Stimulated activated CD4-positive, alpha-beta T cell treated with anti-CD3 and anti-CD28 coated beads, Interleukin-4, amount 100 ng/mL, for 48 hours (primary cell): ENCODE data around the gene PSMG2.
"Not testable (repeated sequence)": the region's sequence is repeated elsewhere in the genome, so short reads cannot be mapped to it uniquely, and the experiment has no call there.

Experiments
- DNase-seq, 2 donors: peaks; one replicate each; pipeline ENCODE4 v3.0.0-alpha.2; 2020; ENCODE audit warnings: low read depth in 2 of 2

PSMG2 gene

DNA sequence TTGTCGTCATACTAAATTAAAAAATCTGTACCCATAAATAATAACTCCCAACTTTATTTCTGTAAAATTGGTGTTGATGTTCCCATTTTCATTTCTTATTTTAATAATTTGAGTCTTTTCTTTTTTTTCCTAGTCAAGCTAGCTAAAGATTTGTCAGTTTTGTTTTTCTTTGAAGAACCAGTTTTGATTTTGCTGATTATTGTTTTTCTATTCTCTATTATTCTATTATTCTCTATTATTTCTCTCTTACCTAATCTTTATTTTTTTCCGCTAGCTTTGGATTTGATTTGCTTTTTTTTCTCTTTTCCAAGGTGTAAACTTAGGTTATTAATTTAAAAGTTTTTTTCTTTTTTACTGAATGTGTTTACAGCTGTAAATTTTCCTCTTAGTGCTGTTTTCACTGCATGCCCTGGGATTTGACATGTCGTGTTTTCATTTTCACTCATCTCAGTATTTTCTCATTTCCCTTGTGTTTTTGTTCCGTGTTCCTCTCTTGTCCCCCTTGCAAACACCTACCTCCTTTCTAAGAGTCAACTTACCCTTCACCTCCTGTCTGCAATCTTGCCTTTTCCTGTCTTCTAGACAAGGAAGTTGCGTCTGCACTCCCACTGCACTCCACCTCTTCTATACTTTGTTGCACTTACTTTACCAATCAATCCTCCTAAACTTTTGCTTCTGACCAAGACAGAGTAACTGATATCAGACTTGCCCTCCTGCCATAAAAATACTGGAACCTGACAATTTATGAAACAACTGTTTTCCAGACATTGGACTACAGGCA, 18.8 kb downstream of the PSMG2 start:
- DNase-seq, result no peak

DNA sequence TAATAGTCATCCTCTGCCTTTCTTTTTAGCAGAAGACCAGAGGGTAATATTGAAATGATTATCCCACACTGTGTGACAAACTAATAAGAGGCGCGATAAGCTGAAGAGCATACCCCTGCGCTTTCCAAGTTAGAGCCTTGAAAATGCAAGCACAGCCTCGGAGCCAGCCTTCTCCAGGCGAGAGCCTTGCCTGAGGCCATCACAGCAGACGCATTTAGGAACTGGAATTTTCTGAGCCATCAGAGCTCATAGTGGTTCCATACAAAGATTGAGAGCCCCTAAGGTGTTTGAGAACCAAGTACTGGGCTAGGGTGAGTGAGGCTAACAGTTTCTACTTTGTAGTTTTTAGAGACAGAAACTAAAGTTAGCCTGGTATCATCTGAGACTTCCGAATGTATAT, 19.9 kb downstream of the PSMG2 start:
- DNase-seq, result no peak

DNA sequence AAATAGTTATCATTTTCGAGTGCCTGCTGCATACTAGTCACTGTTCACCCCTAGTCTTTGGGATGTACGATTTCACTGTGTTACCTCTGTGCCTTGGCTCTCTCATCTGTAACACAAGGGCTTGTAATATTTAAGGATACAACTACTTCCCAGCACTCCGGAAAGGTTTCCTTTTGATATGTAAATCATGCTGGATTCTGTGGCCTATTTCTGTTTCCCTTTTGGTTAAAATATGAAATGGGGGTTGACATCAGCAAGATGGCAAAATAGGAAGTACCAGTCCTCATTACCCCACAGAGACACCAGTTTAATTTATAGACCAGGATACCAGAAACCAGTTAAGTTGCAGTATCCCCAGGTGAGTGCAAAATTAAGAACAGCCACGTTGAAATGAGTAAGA, 23.5 kb downstream of the PSMG2 start:
- DNase-seq, result no peak

DNA sequence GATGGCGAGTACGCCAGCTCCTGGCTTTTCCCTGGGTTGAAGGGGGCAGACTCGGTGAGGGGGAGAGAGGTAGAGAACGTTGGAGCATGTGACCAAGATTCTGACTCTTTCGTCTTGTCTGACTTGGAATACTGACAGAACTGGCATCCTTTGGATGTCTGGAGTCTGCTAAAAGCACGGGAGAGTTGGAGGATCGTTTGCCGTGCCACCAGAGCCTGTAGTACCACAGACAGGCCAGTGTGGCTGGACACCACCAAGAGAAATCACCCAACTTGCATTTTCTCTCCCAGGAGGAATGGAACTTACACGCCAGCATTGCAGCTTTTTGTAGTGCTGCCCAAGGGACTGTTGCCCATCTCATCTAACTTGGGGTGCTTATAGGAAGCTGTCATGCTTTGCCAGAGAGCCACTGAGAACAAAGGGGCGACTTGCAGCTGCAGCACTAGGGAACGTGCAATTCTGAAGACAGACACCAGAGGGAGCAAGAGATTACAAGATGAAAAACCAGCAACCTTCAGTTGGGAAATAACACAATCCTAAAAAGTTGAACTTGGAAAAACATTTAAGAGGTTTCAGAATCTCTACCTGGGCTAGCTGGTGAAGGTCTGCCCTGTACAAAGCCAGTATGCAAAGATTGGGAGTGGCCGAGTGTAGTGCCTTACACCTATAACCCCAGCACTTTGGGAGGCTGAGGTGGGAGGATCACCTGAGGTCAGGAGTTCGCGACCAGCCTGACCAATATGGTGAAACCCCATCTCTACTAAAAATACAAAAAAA, 24.1 kb downstream of the PSMG2 start:
- peak; percentile 44 to 49 for DNase-seq

DNA sequence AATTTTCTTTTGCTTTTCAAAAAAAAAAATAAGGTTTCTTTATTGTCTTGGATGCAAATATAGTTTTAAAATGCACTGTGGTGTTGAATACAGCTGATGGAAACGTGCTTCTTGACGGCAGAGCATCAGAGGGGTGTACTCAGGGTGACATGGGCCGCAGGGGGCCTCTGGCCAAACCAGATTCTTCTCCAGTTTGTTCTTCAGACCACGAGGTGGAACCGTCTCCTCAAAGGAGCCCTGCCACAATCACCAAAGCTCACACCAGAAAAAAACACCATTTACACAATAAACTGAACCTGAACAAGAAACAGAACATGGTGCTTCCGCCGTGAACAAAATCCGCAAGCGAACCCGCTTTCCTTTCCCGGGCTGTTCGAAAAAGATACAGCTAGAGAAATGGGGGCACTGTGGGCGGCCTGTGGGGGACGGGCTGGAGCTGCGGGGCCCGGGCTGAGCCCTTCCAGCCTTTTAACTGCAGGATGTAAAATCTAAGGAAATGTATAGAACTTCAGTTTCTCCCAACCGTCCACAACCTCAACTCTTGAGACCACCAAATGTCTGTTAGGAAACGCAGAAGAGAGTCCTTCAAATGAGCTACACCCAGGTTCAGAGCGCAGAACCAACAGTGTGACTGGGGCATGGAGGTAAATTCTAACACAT, 34.5 kb downstream of the PSMG2 start:
- DNase-seq, result no peak

DNA sequence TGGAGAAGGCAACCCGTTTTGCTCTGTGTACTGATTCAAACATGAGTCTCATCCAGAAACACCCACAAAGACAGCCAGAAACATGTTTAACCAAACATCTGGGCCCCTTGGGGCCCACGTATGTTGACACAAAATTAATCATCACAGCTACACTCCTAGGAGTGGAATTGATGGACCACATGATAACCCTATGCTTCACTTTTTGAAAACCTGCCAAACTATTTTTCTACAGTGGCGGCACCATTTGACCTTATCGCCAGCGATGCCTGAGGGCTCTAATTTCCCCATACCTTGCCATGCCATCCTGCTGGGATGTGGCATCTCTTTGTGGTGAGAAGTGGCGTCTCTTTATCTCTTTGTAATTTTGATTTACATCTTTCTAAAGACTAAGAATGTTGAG, 38.5 kb downstream of the PSMG2 start:
- no peak for DNase-seq

DNA sequence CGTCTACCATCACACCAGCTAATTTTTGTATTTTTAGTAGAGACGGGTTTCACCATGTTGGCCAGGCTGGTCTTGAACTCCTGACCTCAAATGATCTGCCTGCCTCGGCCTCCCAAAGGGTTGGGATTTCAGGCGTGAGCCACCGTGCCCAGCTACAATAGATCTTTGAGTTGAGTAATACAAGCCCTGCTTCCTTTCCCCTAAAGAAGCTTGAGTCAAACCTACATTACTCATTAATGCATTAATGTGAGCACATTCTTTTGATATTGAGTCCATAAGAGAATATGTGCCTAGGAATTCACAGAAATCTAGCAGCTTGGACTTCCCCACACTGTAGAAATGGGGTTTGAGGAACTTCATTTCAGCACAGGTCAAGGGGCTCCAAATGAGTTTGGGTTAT, 39.6 kb downstream of the PSMG2 start:
- DNase-seq, result no peak

DNA sequence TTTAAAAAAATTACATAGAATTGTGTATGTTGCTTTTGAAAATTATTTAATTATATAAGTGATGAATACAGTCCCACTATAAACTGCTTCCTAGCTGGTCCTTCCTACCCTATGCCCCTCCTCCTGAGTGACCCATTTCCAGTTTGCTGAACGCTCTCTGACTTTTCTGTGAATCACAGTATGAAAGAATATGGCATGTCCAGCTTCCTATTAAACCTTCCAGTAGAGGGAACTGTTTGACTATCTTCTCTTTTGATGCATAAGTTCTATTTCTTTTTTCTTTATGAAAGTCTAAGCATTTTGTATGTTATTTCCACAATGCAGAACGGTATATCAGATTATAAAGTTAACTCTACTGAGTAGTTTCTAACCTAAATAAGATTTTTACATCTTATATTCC, 41.3 kb downstream of the PSMG2 start:
- DNase-seq, result no peak

DNA sequence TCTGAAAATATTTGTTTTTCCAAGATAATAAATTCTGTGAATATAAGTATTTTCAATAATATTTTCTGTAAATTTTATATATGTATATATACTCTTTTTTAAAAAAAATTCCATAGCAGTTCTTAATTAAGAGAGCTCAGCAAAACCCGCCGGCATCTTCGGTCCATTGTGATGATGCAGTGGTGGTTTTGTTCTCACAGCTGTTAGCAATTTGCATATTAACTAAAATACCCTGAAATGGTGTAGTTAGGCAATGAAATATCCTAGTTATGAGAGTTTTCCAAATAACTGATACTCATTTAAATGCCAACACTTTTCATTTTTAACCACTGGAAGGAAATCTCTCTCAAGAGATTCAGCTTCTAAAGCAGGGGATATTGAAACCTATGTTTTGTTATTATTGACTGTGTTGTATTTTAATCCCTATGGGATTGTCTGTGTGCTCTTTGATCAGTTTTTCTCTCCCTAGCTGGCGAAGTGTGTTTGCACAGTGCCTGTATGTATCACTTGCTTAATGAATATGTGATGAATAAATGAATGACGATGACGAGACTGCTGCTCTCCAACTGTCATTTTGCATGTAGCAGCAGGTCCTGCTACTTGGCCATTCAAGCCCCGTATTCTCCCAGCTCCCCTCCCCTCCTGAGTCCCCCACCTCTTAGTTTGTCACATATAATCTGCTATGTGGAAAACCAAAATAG, 42.4 kb downstream of the PSMG2 start:
- DNase-seq, result no peak

DNA sequence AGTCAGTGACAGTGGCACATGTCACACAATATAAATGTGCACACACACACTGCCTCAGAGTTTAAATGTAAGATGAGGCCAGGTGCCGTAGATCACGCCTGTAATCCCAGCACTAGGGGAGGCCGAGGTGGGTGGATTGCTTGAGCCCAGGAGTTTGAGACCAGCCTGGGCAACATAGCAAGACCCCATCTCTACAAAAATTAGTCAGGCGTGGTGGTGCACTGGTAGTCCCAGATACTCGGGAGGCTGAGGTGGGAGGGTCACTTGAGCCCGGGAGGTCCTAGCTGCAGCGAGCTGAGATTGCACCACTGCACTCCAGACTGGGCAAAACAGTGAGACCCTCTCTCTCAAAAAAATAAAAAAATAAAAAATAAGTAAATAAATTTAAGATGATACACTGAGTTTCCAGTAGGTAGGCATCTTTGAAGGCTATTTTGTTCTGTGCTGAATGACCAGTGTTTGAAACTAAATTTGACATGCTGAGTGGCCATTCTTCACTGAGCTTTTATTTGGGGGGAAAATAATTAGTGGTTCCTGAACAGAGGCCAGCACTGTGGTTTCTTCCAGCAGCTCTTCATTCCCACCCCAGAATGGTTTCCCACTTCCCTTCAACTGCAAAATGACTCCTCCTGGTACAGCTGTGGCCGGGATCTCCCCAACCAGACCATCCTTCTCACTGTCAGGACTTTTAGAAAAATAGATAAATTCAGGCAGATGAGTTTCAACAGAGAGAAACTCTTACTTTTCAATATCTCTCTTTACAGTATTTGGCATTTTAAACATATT, 44.9 kb downstream of the PSMG2 start:
- DNase-seq, result no peak

DNA sequence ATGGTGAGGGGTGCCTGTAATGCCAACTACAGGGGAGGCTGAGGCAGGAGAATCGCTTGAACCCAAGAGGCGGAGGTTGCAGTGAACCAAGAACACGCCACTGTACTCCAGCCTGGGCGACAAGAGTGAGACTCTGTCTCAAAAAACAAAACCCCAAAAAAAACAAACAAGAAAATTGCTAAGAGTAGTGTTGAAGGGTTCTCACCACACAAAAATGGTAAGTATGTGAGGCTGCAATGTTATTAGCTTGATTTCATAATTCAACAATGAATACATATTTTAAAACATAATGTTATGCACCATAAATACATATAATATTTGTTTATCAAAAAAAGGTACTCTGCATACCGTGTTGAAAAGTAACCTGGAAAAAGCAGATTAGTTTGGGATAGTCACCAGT, 45.8 kb downstream of the PSMG2 start:
- no peak for DNase-seq

DNA sequence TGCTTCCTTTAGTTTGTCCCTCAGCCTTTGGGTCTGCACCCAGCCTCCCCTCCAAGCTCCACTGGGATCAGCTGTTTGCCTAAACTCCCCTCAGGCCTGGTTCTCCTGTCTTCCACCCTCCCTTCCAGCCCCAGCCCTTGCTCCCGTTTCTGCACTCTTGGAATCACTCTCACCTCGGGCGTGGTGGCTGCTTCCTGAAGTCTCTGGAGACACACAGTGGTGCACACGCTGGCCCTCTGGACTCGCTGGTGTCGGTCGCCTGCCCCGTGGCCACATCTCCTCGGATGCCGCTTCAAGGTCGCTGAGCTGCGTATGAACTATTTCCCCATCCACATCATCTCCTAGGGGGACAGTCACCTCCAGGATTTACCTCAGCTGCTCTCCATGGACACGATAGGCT, 46.3 kb downstream of the PSMG2 start:
- DNase-seq, result no peak

DNA sequence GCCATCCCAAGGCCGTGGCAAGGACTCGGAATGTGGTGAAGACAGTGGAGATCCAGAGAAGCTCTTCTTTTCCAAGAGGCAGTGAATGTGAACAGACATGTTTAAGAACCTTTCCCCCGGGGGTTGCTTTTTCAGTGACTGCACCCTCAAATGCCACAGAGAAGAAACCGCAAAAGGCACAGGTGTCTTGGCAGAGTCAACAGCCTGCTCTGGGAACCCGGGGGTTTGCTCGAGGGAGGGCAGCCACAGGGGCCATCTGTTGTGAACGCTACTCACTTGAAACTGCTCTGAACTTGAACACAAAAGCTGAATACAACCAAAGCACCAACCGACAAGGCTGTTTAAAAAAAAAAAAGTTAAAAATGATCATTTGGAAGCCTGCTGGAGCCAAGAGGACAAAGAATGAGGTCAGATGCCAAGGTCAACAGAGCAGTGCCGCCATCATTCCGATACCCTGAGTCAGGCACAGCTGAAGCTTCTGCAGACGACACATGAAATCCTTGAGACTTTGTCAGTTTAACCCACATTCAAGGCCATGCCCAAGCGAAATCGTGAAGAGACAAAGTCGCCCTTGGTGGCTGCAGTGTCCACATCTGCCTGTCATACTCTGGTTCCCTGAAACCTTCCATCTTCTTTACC, 47.4 kb downstream of the PSMG2 start:
- peak in 1 of 2 donors; percentile 7 for DNase-seq

DNA sequence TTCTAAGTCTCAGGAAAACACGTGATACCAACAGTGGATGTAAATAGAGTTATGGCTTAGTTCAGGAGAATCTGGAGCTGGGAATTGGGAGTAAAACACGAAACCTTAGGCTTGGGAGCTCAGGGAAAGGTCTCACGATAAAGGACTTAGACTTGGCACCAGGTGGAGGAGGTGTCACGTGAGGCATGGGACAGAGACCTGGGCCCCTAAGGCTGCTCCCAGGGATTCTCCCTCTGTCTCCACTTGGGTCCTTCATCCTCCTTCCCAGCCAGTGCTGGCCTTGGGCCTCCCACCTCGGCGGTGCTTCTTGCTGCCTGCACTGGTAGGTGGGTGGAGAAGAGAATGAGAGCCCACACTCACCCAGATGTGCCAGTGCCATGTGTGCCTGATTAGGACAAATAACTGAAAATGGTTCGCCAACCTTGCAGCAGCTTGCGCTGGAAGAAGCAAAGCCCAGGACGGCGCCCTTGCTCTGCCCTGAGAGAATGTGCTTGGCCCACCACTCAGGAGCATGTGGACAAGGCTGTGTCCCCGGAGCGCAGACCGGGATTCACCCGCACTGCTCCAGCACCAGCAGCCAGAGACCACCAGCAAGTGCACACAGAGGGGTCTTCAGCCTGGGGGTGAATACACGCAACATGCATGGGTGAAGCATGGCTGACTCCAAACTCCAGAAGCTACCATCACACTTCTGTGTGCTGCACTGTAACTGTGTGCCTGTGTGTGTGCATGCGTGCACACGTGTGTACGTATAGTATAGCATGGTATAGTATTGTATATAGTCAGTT, 48.1 kb downstream of the PSMG2 start:
- DNase-seq, result no peak

DNA sequence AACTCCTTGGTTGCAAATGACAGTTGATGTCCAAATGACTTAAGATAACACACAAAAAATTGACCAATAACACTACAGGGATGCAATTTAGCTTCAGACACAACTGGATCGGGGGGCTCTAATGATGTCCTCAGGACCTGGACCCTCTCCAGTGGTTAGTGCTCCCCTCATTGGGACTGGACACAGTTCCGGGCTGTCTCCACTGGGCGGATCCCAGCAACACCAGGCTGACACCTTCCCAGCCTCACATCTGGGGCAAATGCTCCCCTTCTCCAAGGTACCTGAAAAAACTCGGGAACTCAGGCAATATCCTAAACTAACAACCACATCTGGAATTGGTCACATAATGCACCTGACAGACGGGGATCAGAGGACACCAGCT, 48.7 kb downstream of the PSMG2 start:
- DNase-seq, result no peak

DNA sequence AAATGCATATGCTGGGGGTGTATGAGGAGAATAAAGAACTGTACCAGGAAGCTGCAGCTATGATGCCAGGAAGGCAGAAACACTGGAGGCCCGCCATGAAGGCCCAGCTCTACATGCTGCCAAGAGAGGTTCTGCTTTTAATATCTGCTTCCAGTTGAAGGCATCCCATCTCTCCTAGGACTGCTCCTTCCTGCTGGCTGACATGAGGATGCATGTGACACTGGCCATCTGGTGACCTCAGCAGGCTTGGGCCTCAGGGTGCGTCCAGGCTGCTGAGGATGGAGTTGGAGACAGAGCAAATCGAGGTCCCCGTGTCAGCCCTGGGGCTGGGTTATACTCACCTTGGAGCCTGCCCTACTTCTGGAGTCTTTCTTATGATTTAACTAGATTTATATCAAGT, 49.0 kb downstream of the PSMG2 start:
- no peak for DNase-seq

DNA sequence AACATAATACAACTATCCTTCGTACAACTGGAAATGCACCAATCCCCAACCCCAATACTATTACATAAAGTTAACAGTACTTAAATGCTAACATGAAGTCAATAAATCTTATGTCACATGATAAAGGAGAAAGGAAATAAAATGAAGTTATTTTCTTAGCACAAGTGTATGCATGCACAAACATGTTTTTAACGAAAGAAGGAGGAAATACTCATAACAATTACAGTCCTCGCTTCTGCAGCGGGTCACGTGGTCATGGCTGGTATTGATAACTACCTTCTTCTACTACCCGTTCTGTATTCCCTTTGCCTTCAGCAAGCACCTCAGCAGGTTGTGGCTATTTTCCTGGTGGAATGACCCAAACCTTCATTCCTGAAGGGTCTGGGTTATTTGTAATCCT, 51.7 kb downstream of the PSMG2 start:
- DNase-seq, result no peak

DNA sequence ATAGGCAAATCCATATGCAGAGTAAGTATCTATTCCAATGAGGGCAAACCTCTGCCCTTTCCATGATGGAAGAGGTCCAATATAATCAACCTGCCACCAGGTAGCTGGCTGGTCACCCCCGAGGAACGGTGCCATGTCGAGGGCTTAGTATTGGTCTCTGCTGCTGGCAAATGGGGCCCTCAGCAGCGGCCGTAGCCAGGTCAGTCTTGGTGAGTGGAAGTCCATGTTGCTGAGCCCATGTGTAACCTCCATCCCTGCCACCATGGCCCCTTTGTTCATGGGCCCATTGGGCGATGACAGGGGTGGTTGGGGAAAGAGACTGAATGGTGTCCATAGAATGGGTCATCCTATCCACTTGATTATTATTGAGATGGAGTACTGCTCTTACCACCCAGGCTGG, 52.8 kb downstream of the PSMG2 start:
- not testable (repeated sequence) for DNase-seq

DNA sequence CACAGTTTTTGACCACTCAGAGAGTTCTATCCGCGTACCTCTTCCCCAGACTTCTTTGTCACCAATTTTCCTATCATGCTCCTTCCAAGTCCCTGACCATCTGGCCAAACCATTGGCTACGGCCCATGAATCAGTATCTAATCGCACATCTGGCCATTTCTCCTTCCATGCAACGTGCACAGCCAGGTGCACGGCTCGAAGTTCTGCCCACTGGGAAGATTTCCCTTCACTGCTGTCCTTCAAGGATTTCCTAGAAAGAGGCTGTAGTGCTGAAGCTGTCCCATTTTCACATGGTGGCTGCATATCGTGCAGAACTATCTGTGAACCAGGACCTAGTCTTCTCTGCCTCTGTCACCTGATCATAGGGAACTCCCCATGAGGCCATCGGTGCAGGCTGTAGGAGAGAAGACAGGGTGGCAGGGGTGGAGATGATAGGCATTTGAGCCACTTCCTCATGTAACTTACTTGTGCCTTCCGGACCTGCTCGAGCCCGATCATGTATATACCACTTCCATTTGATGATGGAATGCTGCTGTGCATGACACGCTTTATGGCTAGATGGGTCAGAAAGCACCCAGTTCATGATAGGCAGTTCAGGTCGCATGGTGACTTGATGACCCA, 53.9 kb downstream of the PSMG2 start:
- not testable (repeated sequence) for DNase-seq

DNA sequence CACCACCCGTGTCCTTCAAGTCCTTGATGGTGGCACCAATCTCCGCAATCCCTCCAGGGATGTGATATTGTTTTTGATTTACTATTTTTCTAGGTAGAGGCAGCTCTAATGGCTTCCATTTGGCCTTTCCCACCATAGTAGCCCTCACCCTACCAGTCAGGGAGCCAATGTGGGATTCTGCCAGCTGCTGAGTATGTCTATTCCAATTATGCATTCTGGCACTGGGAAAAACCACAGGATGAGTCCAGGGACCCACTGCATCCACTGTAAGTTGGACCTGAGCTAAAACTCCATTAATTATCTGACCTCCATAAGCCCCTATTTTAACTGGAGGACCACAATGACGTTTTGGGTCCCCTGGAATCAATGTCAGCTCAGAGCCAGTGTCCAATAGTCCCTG, 55.7 kb downstream of the PSMG2 start:
- not testable (repeated sequence) for DNase-seq
